Endothelial cell of umbilical vein (primary cell): ENCODE data around the gene WNT9A. TPM values are rescaled to one million over a fixed set of nuclear protein-coding genes. Genes with fewer than 3 reads are reported as not detected.

Source experiments
- BruUV-seq: library from RNA; stranded (reverse); fragments of 400-500 nt; replicated peaks from 2 replicates; lab custom pipeline; 2021; lab: Mats Ljungman, UMichigan
- CTCF ChIA-PET: fragments of 300-600, 350-600 bp; sonication (Branson Sonifier 250); formaldehyde crosslinking; loops from one replicate; lab custom pipeline; 2021; ENCODE audit warnings: antibody characterized with exemption, inconsistent platforms; lab: Charles Lee
- POLR2A ChIA-PET: fragments of 300-600, 350-600 bp; sonication (Branson Sonifier 250); formaldehyde crosslinking; loops from one replicate; lab custom pipeline; 2021; ENCODE audit warnings: antibody characterized with exemption, inconsistent platforms; lab: Charles Lee
- DNase-seq: peaks from one replicate; pipeline ENCODE4 v3.0.0-alpha.2; 2011; ENCODE audit warnings: low read depth, low spot score
- FAIRE-seq: peaks from 2 replicates; lab custom pipeline; 2011; peaks lifted over from hg19 to GRCh38; lab: Jason Lieb, UNC
- H2AFZ ChIP-seq: 2 replicates; pipeline ENCODE4 v1.6.0; 2012; ENCODE audit warnings: low read depth, low read length, control low read depth, inconsistent platforms
- H3K27ac ChIP-seq: 2 replicates; pipeline ENCODE4 v1.5.1; 2011; ENCODE audit warnings: low read depth, mild to moderate bottlenecking, control low read depth, low read length, moderate library complexity; ENCODE audit not compliant: insufficient read depth
- H3K27me3 ChIP-seq, 2 experiments: 2 replicates each; pipeline versions ENCODE4 v1.6.0 to v1.6.1; 2011; ENCODE audit warnings: low read length in 2 of 2, mixed read lengths in 1 of 2; ENCODE audit not compliant: control insufficient read depth in 2 of 2, insufficient read depth in 2 of 2
- H3K36me3 ChIP-seq, 2 experiments: 2 replicates in 1 of 2; 3 replicates in 1 of 2; pipeline ENCODE4 v1.5.1; 2011; ENCODE audit warnings: low read length in 2 of 2, mild to moderate bottlenecking in 1 of 2, moderate library complexity in 1 of 2; ENCODE audit not compliant: control insufficient read depth in 2 of 2, insufficient read depth in 2 of 2; ENCODE audit errors: extremely low read depth in 1 of 2
- H3K4me1 ChIP-seq: 3 replicates; pipeline ENCODE4 v1.5.1; 2011; ENCODE audit warnings: mild to moderate bottlenecking, low read length; ENCODE audit not compliant: control insufficient read depth, insufficient read depth; ENCODE audit errors: extremely low read depth
- H3K4me2 ChIP-seq: 2 replicates; pipeline ENCODE4 v1.6.1; 2011; ENCODE audit warnings: low read length, control low read depth, mixed read lengths; ENCODE audit not compliant: insufficient read depth
- H3K4me3 ChIP-seq, 3 experiments: fragments of 200-600 bp in 1 of 3; sonication (generic), shearing (Covaris generic) in 1 of 3; replicated peaks in 1 of 3; 2 replicates each; pipeline ENCODE4 v1.5.1; 2011 to 2016; ENCODE audit warnings: control low read depth in 3 of 3, low read length in 3 of 3, mild to moderate bottlenecking in 2 of 3, inconsistent platforms in 1 of 3, low read depth in 1 of 3, moderate library complexity in 1 of 3; ENCODE audit not compliant: insufficient read depth in 1 of 3
- H3K79me2 ChIP-seq: 2 replicates; pipeline ENCODE4 v1.6.0; 2012; ENCODE audit warnings: low read length, inconsistent platforms; ENCODE audit not compliant: control insufficient read depth, insufficient read depth
- H3K9ac ChIP-seq: replicated peaks from 2 replicates; pipeline ENCODE3; 2011; ENCODE audit warnings: low read length, control low read depth; ENCODE audit not compliant: insufficient read depth; ENCODE audit errors: extremely low read depth
- H3K9me1 ChIP-seq: replicated peaks from 3 replicates; pipeline ENCODE4 v1.6.0; 2011; ENCODE audit warnings: mild to moderate bottlenecking, low read length; ENCODE audit not compliant: control insufficient read depth, insufficient read depth; ENCODE audit errors: extremely low read depth
- H3K9me3 ChIP-seq: replicated peaks from 2 replicates; pipeline ENCODE4 v1.5.1; 2012; ENCODE audit warnings: low read length, inconsistent platforms; ENCODE audit not compliant: control insufficient read depth, insufficient read depth
- H4K20me1 ChIP-seq: replicated peaks from 2 replicates; pipeline ENCODE3; 2011; ENCODE audit warnings: mild to moderate bottlenecking, low read length; ENCODE audit not compliant: control insufficient read depth, insufficient read depth; ENCODE audit errors: extremely low read depth
- CTCF ChIP-seq, 2 donors: IDR thresholded peaks; 1 replicate in 1 of 2; 2 replicates in 1 of 2; pipeline ENCODE4 v1.5.1; 2011; ENCODE audit warnings: low read length in 2 of 2, mild to moderate bottlenecking in 2 of 2, moderate library complexity in 2 of 2, control low read depth in 1 of 2, inconsistent platforms in 1 of 2, low read depth in 1 of 2; ENCODE audit not compliant: insufficient read depth in 1 of 2; ENCODE audit errors: extremely low read depth in 1 of 2
- GATA2 ChIP-seq: IDR thresholded peaks from 2 replicates; pipeline ENCODE4 v1.7.0; 2011; ENCODE audit warnings: low read depth, mild to moderate bottlenecking, moderate library complexity, mixed read lengths, low read length; ENCODE audit not compliant: insufficient read length, insufficient read depth
- JUN ChIP-seq: IDR thresholded peaks from 2 replicates; pipeline ENCODE4 v1.6.1; 2011; ENCODE audit warnings: borderline replicate concordance, low read depth; ENCODE audit not compliant: insufficient read length, insufficient read depth
- POLR2A ChIP-seq: IDR thresholded peaks from 2 replicates; pipeline ENCODE4 v1.6.1; 2012; ENCODE audit warnings: low read depth, mild to moderate bottlenecking, control low read depth, low read length
- dilution Hi-C: fragments of 300-500 bp; cut with MboI; formaldehyde crosslinking; loops from one replicate; pipeline ENCODE4 v1.15.0; 2019; ENCODE audit warnings: low sequenced_read_pairs; ENCODE audit not compliant: extremely low pct_ligation_motif_present
- intact Hi-C: fragments of 100-400 bp; cut with micrococcal nuclease; formaldehyde crosslinking; loops from one replicate; pipeline ENCODE4 v1.10.0; 2022
- polyA plus RNA-seq, 4 experiments: library from polyadenylated mRNA; depleted of rRNA in 3 of 4; stranded (reverse) in 3 of 4; unstranded in 1 of 4; fragments of >200 nt; gene quantifications; 2 replicates each; pipeline versions ENCODE4 v1.2.1 to v1.2.3, GENCODE V29; 2011 to 2012; ENCODE audit warnings: missing spikeins in 1 of 4
- total RNA-seq: library from RNA; stranded (reverse); gene quantifications from 2 replicates; pipeline ENCODE4 v1.2.3, GENCODE V29; 2021

WNT9A gene
- total and polyA plus RNA-seq, 2 donors (not counting 3 experiments of a cell fraction or from before 2014, with no cell fraction given) = 5.4 to 6.2 TPM

- Histone ChIP-seq H3K36me3 (no peaks in the 10 kb centered on the region), H3K4me2 (no peak overlapping the region), H4K20me1 (no peaks in the 10 kb centered on the region), H3K27ac (no peak overlapping the region), H3K27me3 (no peaks in the 10 kb centered on the region), H3K9me1 (no peaks in the 10 kb centered on the region), H2AFZ (no peak overlapping the region), H3K4me3 (no peak overlapping the region), H3K79me2 (no peaks in the 10 kb centered on the region), H3K9ac (no peak overlapping the region), H3K9me3 (no peaks in the 10 kb centered on the region), H3K4me1 (no peaks in the 10 kb centered on the region)
- no peak for TF ChIP-seq GATA2
- TF ChIP-seq JUN = no peak
- no peak for TF ChIP-seq CTCF (IDR thresholded peaks at IDR 0.05; ENCODE audit: extremely low read depth in 1 of 2, insufficient read depth in 1 of 2, low read depth in 1 of 2, low read length in 2 of 2)
- no peak for TF ChIP-seq POLR2A
- CTCF ChIA-PET = no interaction called here
- FAIRE-seq = no peak
- DNase-seq = no peak
- intact Hi-C loops = no loop called here
- BruUV-seq = no TSS peak
- dilution Hi-C loops = no loop called here
- POLR2A ChIA-PET = no interaction called here
These were observed 53.6 kb downstream of the WNT9A start for GRCh38 chr1:227893949-227894721.
